Natural killer cell (primary cell): ENCODE results near the gene DLEC1. TPM values are rescaled to one million over a fixed set of nuclear protein-coding genes. Genes with fewer than 3 reads are reported as not detected.
A peak's percentile ranks its signal among the peaks of the same experiment; 100 is the strongest.
"Not testable (repeated sequence)": the region's sequence is repeated elsewhere in the genome, so short reads cannot be mapped to it uniquely, and the experiment has no call there.

ENCODE experiments used
- ATAC-seq, 3 donors: fragments of 150-1000 bp in 2 of 3; fragments of 200-7000 bp in 1 of 3; cut with Tn5 transposase; 1 replicate in 1 of 3; 2 replicates in 2 of 3; pipeline ENCODE4 v1.10.0; 2021; ENCODE audit warnings: mild to moderate bottlenecking in 2 of 3, moderate library complexity in 2 of 3
- DNase-seq, 2 donors: peaks; one replicate each; pipeline versions ENCODE4 v3.0.0 to v3.0.0-alpha.2; 2013 to 2021; ENCODE audit warnings: mixed read lengths in 1 of 2
- H3K27ac ChIP-seq: one replicate; pipeline ENCODE4 v1.5.1; 2013; ENCODE audit warnings: mild to moderate bottlenecking, low read length
- H3K27me3 ChIP-seq: one replicate; pipeline ENCODE4 v1.6.1; 2013; ENCODE audit warnings: low read length; ENCODE audit not compliant: control insufficient read depth, insufficient read depth
- H3K36me3 ChIP-seq: one replicate; pipeline ENCODE4 v1.6.1; 2013; ENCODE audit warnings: low read length; ENCODE audit not compliant: control insufficient read depth, insufficient read depth
- H3K4me1 ChIP-seq: one replicate; pipeline ENCODE4 v1.6.1; 2013; ENCODE audit warnings: low read length; ENCODE audit not compliant: control insufficient read depth, insufficient read depth
- H3K4me3 ChIP-seq: one replicate; pipeline ENCODE4 v1.5.1; 2013; ENCODE audit warnings: low read length
- H3K9me3 ChIP-seq: one replicate; pipeline ENCODE4 v1.6.1; 2013; ENCODE audit warnings: low read length; ENCODE audit not compliant: control insufficient read depth, insufficient read depth
- H3K27ac Mint-ChIP-seq, 2 donors: one replicate each; pipeline ENCODE4 v1.8.0; 2022; ENCODE audit warnings: mild to moderate bottlenecking in 2 of 2, mixed read lengths in 2 of 2, moderate library complexity in 1 of 2
- H3K27me3 Mint-ChIP-seq, 2 donors: one replicate each; pipeline ENCODE4 v1.8.0; 2022; ENCODE audit warnings: low read depth in 2 of 2, mixed read lengths in 2 of 2
- H3K36me3 Mint-ChIP-seq: one replicate; pipeline ENCODE4 v1.8.0; 2022; ENCODE audit warnings: mixed read lengths
- H3K4me1 Mint-ChIP-seq, 2 donors: one replicate each; pipeline ENCODE4 v1.8.0; 2022; ENCODE audit warnings: mixed read lengths in 2 of 2
- H3K4me3 Mint-ChIP-seq: one replicate; pipeline ENCODE4 v1.8.0; 2022; ENCODE audit warnings: mild to moderate bottlenecking, moderate library complexity, mixed read lengths
- H3K9me3 Mint-ChIP-seq, 2 donors: one replicate each; pipeline ENCODE4 v1.8.0; 2022; ENCODE audit warnings: mixed read lengths in 2 of 2
- WGBS: methylation state at CpG from one replicate; pipeline ENCODE4 v1.1.7; 2013; ENCODE audit warnings: missing lambda C conversion rate; ENCODE audit not compliant: insufficient coverage; 5-methylcytosine and 5-hydroxymethylcytosine counted together
- intact Hi-C: fragments of 100-400 bp; cut with micrococcal nuclease; formaldehyde crosslinking; loops from one replicate; pipeline ENCODE4 v1.14.2; 2022
- total RNA-seq, 4 donors: library from RNA; stranded (reverse); fragments of 120-200 nt in 1 of 4; gene quantifications; one replicate each; pipeline versions ENCODE4 v1.2.3 to v1.2.4, GENCODE V29; 2013 to 2022
- TF ChIP-seq, protein P1 (sequence below): fragments of 200-600 bp; IDR thresholded peaks from one replicate; pipeline ENCODE4 v1.8.0; 2022; ENCODE audit warnings: antibody characterized with exemption

Gene DLEC1
- total RNA-seq, 3 donors from 2014 or later (not counting 1 experiment from before 2014, with no cell fraction given), result 6.1 to 7.5 (median 7.0) TPM

DNA sequence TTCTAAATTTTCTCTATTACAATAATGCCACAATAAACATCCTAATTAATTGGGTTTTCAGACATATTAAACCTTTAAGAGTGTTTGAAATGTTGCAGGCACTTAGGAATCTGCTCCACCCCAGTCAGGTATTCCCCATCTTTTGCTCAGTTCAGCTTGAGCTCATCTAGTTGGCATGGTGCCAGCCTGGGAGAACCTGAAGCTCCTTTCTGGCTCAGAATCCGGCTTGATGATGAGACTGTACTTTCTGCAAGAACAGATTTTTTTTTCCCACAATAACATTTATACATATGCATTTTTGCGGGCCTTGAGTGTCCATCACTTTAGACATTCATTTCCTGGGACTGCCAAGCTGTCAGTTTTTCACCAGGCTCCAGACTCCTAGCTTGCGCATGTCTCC lies 118.6 kb downstream of the DLEC1 start:
- H3K4me1 Mint-ChIP-seq, result peaks cover 0 to 4% of the 10 kb centered on the region in 2 donors
- no peak overlapping the region for H3K27ac Mint-ChIP-seq
- H3K9me3 Mint-ChIP-seq, result no peaks in the 10 kb centered on the region
- H3K27me3 Mint-ChIP-seq, result no peaks in the 10 kb centered on the region
- 97% methylated on average over 3 of the region's 3 CpGs for WGBS
- Histone ChIP-seq H3K27ac (no peak overlapping the region), H3K9me3 (no peaks in the 10 kb centered on the region), H3K27me3 (no peaks in the 10 kb centered on the region), H3K4me3 (no peak overlapping the region), H3K4me1 (no peaks in the 10 kb centered on the region), H3K36me3 (no peaks in the 10 kb centered on the region)
- no peak overlapping the region for H3K4me3 Mint-ChIP-seq
- intact Hi-C loops, result no loop called here
- no peaks in the 10 kb centered on the region for H3K36me3 Mint-ChIP-seq
- DNase-seq (no peak), ATAC-seq (no peak)
- TF ChIP-seq, protein P1, sequence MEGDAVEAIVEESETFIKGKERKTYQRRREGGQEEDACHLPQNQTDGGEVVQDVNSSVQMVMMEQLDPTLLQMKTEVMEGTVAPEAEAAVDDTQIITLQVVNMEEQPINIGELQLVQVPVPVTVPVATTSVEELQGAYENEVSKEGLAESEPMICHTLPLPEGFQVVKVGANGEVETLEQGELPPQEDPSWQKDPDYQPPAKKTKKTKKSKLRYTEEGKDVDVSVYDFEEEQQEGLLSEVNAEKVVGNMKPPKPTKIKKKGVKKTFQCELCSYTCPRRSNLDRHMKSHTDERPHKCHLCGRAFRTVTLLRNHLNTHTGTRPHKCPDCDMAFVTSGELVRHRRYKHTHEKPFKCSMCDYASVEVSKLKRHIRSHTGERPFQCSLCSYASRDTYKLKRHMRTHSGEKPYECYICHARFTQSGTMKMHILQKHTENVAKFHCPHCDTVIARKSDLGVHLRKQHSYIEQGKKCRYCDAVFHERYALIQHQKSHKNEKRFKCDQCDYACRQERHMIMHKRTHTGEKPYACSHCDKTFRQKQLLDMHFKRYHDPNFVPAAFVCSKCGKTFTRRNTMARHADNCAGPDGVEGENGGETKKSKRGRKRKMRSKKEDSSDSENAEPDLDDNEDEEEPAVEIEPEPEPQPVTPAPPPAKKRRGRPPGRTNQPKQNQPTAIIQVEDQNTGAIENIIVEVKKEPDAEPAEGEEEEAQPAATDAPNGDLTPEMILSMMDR, result no peak

DNA sequence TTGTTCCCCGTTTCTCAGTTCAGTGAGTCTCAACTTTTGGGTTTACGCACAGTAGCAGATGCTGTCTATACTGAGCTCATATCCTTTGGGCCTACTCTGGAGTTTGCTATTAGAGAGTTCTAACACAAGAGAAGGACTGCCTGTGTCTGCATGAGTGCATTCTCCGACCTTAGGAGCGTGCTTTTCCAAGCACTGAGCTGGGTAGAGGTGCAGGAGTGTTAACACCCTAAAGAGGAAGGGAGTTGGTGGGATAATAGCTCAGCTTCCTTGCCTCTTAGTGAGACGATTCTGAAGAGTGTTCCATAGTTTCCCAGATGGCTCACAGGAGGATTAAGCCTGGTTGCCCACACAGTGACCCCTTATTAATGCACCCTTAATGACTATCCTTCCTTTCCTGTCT lies 119.5 kb downstream of the DLEC1 start:
- Histone ChIP-seq H3K4me1 (no peaks in the 10 kb centered on the region), H3K4me3 (no peak overlapping the region), H3K9me3 (no peaks in the 10 kb centered on the region), H3K27ac (no peak overlapping the region), H3K27me3 (no peaks in the 10 kb centered on the region), H3K36me3 (no peaks in the 10 kb centered on the region)
- H3K4me1 Mint-ChIP-seq, result no peaks in the 10 kb centered on the region
- WGBS, result 76% methylated on average over 5 of the region's 5 CpGs
- no peak overlapping the region for H3K4me3 Mint-ChIP-seq
- H3K36me3 Mint-ChIP-seq, result no peaks in the 10 kb centered on the region
- TF ChIP-seq, protein P1, result no peak
- DNase-seq (no peak), ATAC-seq (no peak)
- no peak overlapping the region for H3K27ac Mint-ChIP-seq
- H3K9me3 Mint-ChIP-seq, result no peaks in the 10 kb centered on the region
- H3K27me3 Mint-ChIP-seq, result no peaks in the 10 kb centered on the region
- intact Hi-C loops, result no loop called here

DNA sequence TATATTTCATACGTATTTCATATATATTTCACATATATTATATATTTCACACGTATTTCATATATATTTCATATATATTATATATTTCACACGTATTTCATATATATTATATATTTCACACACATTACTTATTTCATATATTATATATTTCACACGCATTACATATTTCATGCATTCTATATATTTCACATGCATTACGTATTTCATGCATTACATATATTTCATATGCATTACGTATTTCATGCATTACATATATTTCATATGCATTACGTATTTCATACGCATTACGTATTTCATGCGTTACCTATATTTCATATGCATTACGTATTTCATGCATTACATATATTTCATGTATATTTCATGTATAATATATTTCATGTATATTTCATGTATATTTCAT lies 121.7 kb downstream of the DLEC1 start:
- H3K27me3 ChIP-seq, ATAC-seq, H3K36me3 ChIP-seq, H3K4me3 Mint-ChIP-seq, H3K27ac ChIP-seq, H3K9me3 ChIP-seq, H3K36me3 Mint-ChIP-seq, H3K4me3 ChIP-seq, H3K27ac Mint-ChIP-seq, H3K27me3 Mint-ChIP-seq, H3K9me3 Mint-ChIP-seq, intact Hi-C loops, DNase-seq, H3K4me1 ChIP-seq: not testable (repeated sequence)
- peaks cover 5 to 16% of the 10 kb centered on the region in 2 donors for H3K4me1 Mint-ChIP-seq
- 97% methylated on average over 4 of the region's 11 CpGs for WGBS

DNA sequence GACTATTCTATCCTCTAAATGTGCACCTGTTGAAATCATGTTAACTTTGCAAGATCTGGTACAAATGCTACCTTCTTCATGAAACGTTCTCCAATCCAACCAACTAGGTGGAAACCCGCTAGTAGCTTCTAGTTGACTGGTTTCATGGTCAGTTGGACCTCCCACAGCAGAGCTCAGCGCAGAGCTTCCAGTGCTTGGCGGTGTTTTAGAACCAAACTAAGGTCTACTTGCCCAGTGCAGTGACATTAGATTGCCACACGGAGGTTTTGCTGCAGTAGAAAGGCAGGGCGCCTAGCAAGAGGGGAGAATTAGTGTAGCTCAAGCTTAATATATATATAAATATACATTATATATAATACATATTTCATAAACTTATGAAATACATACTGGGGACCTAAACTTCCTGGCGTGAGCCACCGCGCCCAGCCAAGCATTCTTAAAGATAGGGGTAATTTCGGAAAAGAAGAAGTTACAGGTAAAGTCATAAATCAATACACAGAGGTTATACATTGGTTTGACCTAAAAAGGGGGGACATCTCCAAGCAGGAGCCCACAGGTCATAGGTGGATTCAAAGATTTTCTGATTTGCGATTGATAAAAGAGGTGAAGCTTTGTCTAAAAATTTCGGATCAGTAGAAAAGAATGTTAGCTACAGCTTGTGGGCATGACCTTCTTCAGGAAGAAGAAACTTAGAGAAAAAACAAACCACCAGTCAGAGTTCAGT lies 124.3 kb downstream of the DLEC1 start:
- Mint-ChIP-seq H3K27me3 (no peaks in the 10 kb centered on the region), H3K36me3 (no peaks in the 10 kb centered on the region), H3K9me3 (no peaks in the 10 kb centered on the region), H3K4me1 (peaks cover 25 to 39% of the 10 kb centered on the region in 2 donors), H3K4me3 (peak overlapping the region; percentile 21), H3K27ac (peak overlapping the region; percentile 99 to 100)
- TF ChIP-seq, protein P1, result no peak
- H3K4me3 ChIP-seq, result no peak overlapping the region
- DNase-seq, result peak in 1 of 2 donors; percentile 45
- no peak for ATAC-seq
- peaks cover 17% of the 10 kb centered on the region for H3K4me1 ChIP-seq
- no peaks in the 10 kb centered on the region for H3K36me3 ChIP-seq
- WGBS, result 88% methylated on average over 9 of the region's 12 CpGs
- intact Hi-C loops, result no loop called here
- no peak overlapping the region for H3K27ac ChIP-seq
- H3K27me3 ChIP-seq, result no peaks in the 10 kb centered on the region
- H3K9me3 ChIP-seq, result no peaks in the 10 kb centered on the region
